Stimulated activated CD4-positive, alpha-beta T cell treated with anti-CD3 and anti-CD28 coated beads, Interleukin-1b, Interleukin-23, amount 100 ng/mL, for 1 hour (primary cell): ENCODE results near the gene HINT2.
A peak's percentile ranks its signal among the peaks of the same experiment; 100 is the strongest.

Experiments
- DNase-seq, 2 donors: peaks; one replicate each; pipeline ENCODE4 v3.0.0-alpha.2; 2020; ENCODE audit warnings: low read depth in 2 of 2

HINT2 gene

GRCh38 chr9:35814841-35815543 is at the start of gene HINT2:
Gene HINT2, minus strand, starts transcription at chr9:35815042. Its CDS starts 63 bp downstream, at chr9:35814979.
- peak; percentile 91 to 96 for DNase-seq

- DNase-seq, result no peak
Observed at GRCh38 chr9:35863583-35863982, 48.7 kb upstream of the HINT2 start.

- no peak for DNase-seq
Observed at GRCh38 chr9:35862328-35862727, 47.5 kb upstream of the HINT2 start.

DNA sequence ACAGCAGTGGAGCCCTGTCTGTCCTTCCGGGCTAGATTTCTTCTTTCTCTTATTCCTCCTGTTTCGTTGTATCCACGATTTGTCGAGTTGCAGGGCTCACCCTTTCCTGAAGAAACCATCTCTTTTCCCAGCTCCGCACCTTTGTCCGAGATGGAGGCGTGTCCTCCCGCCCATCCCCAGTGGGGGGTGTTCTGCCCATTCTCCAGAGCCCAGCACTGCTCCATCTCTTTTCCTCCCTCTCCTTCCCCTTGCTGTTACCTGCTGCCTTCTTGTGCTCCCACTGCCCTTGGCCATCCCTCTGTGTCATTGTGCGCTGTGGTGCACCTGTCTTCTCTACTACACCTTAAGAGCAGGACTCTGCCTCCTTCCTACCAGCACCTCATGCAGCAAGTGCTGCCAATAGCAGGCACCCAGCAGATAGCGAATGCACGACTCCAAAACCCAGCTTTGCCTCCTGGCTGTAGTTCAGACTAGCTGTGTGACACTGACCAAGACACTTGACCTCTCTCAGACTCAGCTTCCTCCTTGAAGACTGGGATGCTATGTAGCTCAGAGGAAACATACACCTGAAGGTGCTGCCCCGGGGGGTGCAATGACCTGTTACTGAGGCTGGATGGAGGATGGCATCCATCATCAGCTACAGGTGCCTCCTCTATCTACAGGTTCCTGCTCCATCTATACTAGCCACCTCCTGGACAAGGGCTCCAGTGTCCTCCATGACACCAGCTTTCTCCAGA is 46.5 kb upstream of the HINT2 start:
- DNase-seq, result no peak

GRCh38 chr9:35859990-35860339 is 45.1 kb upstream of the HINT2 start:
- no peak for DNase-seq

DNA sequence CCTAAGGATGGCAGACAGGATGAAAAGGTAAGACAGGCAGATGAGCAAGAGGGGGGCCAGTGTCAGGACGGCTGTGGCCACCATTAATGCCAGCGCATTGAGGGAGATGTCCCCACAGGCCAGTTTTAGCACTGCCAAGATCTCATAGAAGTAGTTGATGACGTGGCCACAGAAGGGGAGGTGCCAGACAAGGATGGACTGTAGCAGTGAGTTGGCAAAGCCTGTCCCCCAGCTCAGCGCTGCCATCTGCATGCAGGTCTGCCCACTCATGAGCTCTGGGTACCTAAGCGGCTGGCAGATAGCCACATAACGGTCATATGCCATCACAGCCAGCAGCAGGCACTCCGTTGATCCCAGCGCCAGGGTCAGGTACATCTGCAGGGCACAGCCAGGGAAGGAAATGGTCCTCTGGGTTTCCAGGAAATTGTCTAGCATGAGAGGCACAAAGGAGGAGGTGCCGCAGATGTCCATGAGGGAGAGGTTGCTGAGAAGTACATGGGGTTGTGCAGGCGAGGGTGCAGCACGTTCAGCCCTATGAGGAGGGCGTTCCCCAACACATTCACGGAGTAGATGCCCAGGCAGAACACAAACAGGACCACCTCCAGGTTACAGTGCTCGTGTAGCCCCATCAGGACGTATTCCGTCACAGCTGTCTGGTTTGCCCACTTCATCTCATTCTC is 44.6 kb upstream of the HINT2 start:
- no peak for DNase-seq

- no peak for DNase-seq
Observed at GRCh38 chr9:35858458-35858857, 43.6 kb upstream of the HINT2 start.

DNA sequence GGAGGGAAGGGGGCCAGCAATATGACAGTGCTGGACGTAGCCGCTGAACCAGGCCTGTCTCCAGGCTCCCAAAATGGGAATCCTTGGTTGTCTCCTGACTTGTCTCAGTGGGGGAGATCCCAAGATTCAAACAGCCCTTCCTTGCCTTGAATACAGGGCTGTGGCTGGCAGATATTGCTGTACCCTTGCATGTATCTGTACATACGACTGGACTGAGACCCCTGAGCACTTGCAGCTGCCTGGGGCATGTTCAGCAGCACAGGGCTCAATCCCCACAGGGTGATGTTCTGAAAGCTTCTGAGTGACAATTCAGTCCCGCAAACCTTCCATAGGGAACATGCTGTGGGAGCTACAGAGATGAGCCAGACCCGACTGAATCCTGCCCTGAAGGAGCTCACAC is 42.0 kb upstream of the HINT2 start:
- DNase-seq, result no peak

- no peak for DNase-seq
Observed at GRCh38 chr9:35856206-35856605, 41.4 kb upstream of the HINT2 start.

GRCh38 chr9:35854091-35854762 is 39.4 kb upstream of the HINT2 start:
- DNase-seq, result no peak

DNA sequence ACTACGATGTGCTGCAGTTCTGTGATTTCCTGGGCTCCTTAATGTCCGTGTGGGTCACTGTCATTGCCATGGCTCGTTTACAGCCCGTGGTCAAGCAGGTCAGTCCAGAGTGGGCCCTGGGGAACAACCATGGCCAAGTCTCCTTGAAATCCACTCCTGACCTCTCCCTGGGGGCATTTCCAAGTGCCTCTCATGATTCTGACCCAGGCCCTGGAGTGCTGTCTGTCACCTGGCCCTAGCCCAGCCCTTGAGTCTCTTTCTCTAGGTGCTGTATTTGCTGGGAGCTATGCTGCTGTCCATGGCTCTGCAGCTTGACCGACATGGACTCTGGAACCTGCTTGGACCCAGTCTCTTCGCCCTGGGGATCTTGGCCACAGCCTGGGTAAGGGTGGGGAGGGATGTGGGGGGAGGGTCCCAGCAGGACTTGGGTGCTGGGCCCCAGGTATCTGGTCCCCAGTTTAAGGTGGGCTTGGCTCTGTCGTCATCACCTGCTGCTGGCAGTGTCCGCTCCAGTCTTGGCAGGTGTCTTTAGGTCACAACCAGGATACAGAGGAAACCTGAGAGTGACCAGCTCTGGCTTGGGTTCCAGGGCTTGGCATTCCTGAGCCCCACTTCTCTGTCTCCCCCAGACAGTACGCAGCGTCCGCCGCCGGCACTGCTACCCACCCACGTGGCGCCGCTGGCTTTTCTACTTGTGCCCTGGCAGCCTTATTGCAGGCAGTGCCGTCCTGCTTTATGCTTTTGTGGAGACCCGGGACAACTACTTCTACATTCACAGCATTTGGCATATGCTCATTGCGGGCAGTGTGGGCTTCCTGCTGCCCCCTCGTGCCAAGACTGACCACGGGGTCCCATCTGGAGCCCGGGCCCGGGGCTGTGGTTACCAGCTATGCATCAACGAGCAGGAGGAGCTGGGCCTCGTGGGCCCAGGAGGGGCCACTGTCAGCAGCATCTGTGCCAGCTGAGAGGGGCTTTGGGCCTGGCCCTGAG is 38.3 kb upstream of the HINT2 start:
- no peak for DNase-seq

DNA sequence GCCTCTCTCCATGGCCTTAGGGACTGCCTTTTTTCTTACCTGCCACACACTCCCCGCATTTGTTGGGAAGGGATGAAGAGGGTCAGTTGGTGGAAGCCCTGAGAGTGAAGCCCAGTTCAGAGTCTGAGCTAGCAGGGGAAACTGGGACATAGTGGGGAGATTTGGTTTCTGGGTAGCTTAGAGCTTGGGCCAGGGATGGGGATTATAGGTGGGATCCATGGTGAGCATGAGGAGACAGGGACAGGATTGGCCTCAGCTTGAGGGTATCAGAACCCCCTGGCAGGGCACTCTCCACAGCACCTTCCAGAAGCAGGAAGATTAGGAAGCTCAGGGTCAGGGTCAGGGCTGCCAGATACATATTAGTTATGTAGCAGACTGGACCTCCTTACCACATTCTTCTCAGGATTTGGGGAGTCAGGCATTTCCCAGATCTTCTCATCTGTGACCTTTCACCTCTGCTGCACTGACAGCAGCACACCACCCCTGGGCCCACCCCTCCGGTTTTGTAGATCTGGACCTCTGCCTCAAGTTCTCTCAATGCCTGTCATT is 37.5 kb upstream of the HINT2 start:
- no peak for DNase-seq

GRCh38 chr9:35847792-35848572 is 33.1 kb upstream of the HINT2 start:
- DNase-seq, result no peak

DNA sequence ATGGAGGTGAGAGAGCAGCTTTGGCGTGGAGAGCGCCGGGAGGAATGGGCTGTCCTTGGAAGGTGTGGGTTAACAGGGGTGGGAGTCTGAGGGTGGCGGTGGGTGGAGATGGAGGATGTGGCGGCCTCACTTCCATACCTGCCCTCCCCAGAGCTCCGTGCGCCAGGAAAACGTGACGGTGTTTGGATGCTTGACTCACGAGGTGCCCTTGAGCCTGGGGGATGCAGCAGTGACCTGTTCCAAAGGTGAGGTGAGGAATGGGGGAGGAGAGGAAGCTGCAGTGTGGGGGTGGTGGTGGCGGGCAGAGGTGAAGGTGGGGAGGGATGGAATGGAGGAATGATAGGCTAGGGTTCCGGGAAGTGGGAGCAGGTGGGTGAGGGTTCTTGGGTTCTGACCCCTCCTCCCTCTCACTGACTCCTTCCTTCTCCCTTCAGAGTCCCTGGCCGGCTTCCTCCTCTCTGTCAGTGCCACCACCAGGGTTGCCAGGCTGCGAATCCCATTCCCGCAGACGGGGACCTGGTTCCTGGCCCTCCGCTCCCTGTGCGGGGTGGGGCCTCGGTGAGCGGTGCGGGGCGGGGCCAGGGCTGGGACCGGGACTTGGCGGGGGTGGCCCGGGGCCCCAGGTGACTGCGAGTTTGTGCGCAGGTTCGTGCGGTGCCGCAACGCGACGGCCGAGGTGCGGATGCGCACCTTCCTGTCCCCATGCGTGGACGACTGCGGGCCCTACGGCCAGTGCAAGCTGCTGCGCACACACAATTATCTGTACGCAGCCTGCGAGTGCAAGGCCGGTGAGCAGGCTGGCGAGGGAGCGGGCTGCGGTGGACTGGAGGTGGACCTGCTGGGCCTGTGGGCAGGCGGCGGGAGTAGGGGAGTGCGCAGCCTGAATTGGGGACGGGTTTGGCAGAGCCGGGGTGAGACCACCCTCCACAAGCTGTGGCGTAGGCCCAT is 31.3 kb upstream of the HINT2 start:
- no peak for DNase-seq

DNA sequence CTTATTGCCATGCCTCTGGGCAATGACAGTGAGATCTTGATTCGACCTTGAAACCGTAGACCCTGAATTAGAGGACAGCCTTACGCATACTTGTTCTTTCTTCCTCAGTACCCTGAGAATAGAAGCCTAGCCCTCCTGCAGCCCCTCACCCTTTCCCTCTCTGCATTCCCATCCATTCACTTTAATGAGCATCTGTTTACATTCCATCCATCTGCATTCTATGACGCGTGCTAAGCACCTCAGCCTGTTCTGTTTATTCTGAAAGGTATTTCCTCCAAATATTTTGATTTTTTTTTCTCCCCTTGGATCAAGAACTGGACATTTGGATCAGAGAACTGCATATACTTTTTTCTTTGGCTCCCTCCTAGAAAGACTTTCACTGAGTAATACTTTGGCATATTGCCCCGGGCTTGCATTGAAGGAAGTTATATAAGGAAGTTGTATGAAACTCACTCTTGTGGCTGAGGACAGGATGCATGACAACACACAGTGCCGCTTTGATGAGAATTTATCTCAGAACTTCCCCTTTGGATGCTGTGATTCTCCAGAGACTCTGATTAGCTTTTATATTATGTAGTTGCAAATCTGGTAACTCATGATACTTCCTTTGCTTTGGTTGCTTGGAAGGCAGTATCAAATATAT is 29.9 kb upstream of the HINT2 start:
- DNase-seq, result no peak

GRCh38 chr9:35842795-35843194 is 28.0 kb upstream of the HINT2 start:
- no peak for DNase-seq

DNA sequence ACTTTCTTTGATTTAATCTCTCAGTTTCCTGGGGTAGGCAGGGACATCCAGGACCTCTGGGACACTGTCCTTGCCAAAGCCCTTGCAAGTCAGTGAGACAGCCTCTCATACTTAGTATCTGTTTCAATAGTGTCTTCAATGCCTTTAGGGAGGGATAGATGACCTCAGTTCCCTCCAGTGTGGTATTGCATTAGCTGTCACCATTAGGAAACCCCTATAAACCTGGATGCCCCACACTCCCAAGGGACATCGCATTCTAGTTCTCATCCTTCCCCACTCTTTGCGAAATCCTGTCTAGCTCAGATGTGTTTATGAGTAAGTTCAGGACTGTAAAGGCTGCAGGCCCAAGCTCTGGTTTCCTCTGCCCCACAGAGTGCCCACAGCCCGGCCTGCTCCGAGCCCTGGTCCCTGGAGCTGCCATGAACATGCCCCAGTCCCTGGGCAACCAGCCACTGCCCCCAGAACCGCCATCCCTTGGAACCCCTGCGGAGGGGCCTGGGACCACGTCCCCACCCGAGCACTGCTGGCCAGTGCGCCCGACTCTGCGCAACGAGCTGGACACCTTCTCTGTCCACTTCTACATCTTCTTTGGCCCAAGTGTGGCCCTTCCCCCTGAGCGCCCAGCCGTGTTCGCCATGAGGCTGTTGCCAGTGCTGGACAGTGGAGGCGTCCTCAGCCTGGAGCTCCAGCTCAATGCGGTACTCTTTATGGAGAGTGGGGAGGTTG is 27.3 kb upstream of the HINT2 start:
- no peak for DNase-seq

- no peak for DNase-seq
Observed at GRCh38 chr9:35841645-35841900, 26.7 kb upstream of the HINT2 start.
